Heart right ventricle (tissue), 16 donors: ENCODE data around the gene PLXNC1. TPM values are rescaled to one million over a fixed set of nuclear protein-coding genes. Genes with fewer than 3 reads are reported as not detected.

Source experiments
- ATAC-seq, 8 donors: fragments of 200-7000 bp; cut with Tn5 transposase; one replicate each; pipeline ENCODE4 v1.9.1; 2020; ENCODE audit warnings: mild to moderate bottlenecking in 8 of 8, moderate library complexity in 8 of 8, moderate number of reproducible peaks in 1 of 8
- DNase-seq, 2 donors: peaks; one replicate each; pipeline ENCODE4 v3.0.0-alpha.2; 2020
- H3K27ac ChIP-seq, 10 donors: fragments of 200-600 bp; sonication (generic) in 2 of 10; one replicate each; pipeline versions ENCODE4 v1.5.0 to v1.8.0; 2020 to 2022; ENCODE audit warnings: mild to moderate bottlenecking in 3 of 10
- H3K27me3 ChIP-seq, 7 donors: fragments of 200-600 bp; one replicate each; pipeline ENCODE4 v1.8.0; 2021 to 2022; ENCODE audit warnings: mild to moderate bottlenecking in 2 of 7
- H3K36me3 ChIP-seq, 9 donors: fragments of 200-600 bp; sonication (generic) in 1 of 9; one replicate each; pipeline versions ENCODE4 v1.5.0 to v1.8.0; 2020 to 2022; ENCODE audit warnings: mild to moderate bottlenecking in 2 of 9
- H3K4me1 ChIP-seq, 9 donors: fragments of 200-600 bp; sonication (generic) in 1 of 9; one replicate each; pipeline versions ENCODE4 v1.5.0 to v1.8.0; 2020 to 2022; ENCODE audit warnings: mild to moderate bottlenecking in 4 of 9
- H3K4me3 ChIP-seq, 10 donors: fragments of 200-600 bp; sonication (generic) in 2 of 10; one replicate each; pipeline versions ENCODE4 v1.5.0 to v1.8.0; 2020 to 2022; ENCODE audit warnings: mild to moderate bottlenecking in 7 of 10, moderate library complexity in 2 of 10
- H3K9me3 ChIP-seq, 11 donors: fragments of 200-600 bp in 10 of 11; sonication (generic) in 2 of 11; one replicate each; pipeline versions ENCODE4 v1.5.0 to v1.8.0; 2013 to 2022; ENCODE audit warnings: mild to moderate bottlenecking in 2 of 11, control low read depth in 1 of 11, moderate library complexity in 1 of 11
- WGBS, 2 donors: extraction: QIAGEN DNeasy Blood & Tissue Kit; methylation state at CpG; one replicate each; pipeline ENCODE4 v1.1.7; 2013; ENCODE audit warnings: inconsistent platforms in 1 of 2; 5-methylcytosine and 5-hydroxymethylcytosine counted together
- intact Hi-C, 10 donors: fragments of 100-400 bp; cut with DNase I; formaldehyde crosslinking; loops; one replicate each; pipeline versions ENCODE4 v1.11.1 to v1.14.2; 2022
- polyA plus RNA-seq, 2 donors: library from polyadenylated mRNA; stranded (reverse); fragments of 200-250 nt; gene quantifications; one replicate each; pipeline ENCODE4 v1.2.3, GENCODE V29; 2013
- total RNA-seq, 10 donors: library from RNA; stranded (reverse); fragmentation: NEBNext Ultra II Directional in 3 of 10; extraction: Animal tissue kit (Norgen Biotek cat#: 25700) in 3 of 10; gene quantifications; one replicate each; pipeline versions ENCODE4 v1.2.1 to v1.2.4, GENCODE V29; 2021 to 2023
- TF ChIP-seq, protein P1 (sequence below), 9 donors: fragments of 200-600 bp; sonication (generic) in 2 of 9; IDR thresholded peaks; one replicate each; pipeline versions ENCODE4 v1.5.0 to v1.8.0; 2021 to 2022; ENCODE audit warnings: antibody characterized with exemption in 9 of 9, mild to moderate bottlenecking in 5 of 9, moderate library complexity in 1 of 9
- donor health status: Arrhythmogenic right ventricular cardiomyopathy.
- donor health status: ischemic (EF 13 %, LVEDD 7.1; RV severe dilation, severe dysfunction).
- donor health status: healthy with polysubstance abuse.
- donor health status: DM: no; HTN: yes; CAD: no.
- donor health status: DM: no; HTN: no; CAD: no.
- donor health status: ischemic (EF 25% LVEDD 6.9; RV normal size, moderate dysfunction).
- donor health status: ischemic (EF 25% LVEDD 5.7; RV mildly dilated, moderate dysfunction).
- donor health status: healthy.
- donor health status: DM: yes; HTN: yes; CAD: no.
- donor health status: Ischemic cardiomyopathy.
- donor health status: ischemic (EF 35%, LVEDD 5.7; RV mildly dilated, moderate dysfunction).
- donor health status: nonischemic (EF 11% LVEDD 7.7; RV severe dilation, severe dysfunction).
- donor health status: DM: yes; HTN: yes; CAD: no.
- donor health status: PGD.
- donor health status: ischemic (EF 29% LVEDD 5.4; RV normal size, mild dysfunction).
- donor health status: nonischemic (EF 23%, LVEDD 6.1; RV moderate dilation, normal function).

The PLXNC1 gene
- total and polyA plus RNA-seq, 12 donors: 0.72 to 8.5 (median 2.7) TPM

DNA sequence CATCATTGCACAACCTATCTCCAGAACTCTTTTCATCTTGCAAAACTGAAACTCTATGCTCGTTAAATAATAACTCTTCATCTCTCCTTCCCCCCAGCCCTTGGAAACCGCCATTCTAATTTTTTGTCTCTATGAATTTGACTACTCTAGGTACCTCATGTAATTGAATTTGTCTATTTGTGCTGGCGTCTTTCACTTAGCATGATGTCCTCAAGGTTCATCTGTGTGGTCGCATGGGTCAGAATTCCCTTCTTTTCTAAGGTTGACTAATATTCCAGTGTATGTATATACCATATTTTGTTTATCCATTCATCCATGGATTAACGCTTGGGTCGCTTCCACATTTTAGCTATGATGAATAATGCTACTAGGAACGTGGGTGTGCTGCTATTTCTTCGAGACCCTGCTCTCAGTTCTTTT lies 80.1 kb downstream of the PLXNC1 start:
- intact Hi-C loops: no loop called here
- no peak overlapping the region for H3K27ac ChIP-seq
- H3K36me3 ChIP-seq: peaks cover 0 to 40% (median 0%) of the 10 kb centered on the region in 9 donors
- no peaks in the 10 kb centered on the region for H3K27me3 ChIP-seq
- H3K4me1 ChIP-seq: peaks cover 0 to 5% (median 0%) of the 10 kb centered on the region in 9 donors
- ATAC-seq (no peak), DNase-seq (no peak)
- TF ChIP-seq, protein P1, sequence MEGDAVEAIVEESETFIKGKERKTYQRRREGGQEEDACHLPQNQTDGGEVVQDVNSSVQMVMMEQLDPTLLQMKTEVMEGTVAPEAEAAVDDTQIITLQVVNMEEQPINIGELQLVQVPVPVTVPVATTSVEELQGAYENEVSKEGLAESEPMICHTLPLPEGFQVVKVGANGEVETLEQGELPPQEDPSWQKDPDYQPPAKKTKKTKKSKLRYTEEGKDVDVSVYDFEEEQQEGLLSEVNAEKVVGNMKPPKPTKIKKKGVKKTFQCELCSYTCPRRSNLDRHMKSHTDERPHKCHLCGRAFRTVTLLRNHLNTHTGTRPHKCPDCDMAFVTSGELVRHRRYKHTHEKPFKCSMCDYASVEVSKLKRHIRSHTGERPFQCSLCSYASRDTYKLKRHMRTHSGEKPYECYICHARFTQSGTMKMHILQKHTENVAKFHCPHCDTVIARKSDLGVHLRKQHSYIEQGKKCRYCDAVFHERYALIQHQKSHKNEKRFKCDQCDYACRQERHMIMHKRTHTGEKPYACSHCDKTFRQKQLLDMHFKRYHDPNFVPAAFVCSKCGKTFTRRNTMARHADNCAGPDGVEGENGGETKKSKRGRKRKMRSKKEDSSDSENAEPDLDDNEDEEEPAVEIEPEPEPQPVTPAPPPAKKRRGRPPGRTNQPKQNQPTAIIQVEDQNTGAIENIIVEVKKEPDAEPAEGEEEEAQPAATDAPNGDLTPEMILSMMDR (IDR thresholded peaks at IDR 0.05): no peak
- no peak overlapping the region for H3K4me3 ChIP-seq
- H3K9me3 ChIP-seq: no peaks in the 10 kb centered on the region
- WGBS, 2 donors: 97 to 98% methylated on average over 8 of the region's 8 CpGs

DNA sequence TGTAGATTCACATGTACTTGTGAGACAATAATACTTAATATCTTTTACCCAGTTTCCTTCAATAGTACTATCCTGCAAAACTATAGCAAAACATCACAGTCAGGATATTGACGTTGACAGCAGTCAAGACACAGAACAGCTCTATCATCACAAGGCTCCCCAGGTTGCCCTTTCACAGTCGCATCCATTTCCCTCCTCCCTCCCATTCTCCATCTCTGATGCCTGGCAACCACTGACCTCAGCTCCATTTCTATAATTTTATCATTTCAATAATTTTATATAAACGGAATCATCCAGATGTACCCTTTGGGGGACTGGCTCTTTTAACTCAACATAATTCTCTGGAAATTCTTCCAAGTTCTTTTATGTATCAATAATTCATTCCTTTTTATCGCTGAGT lies 81.5 kb downstream of the PLXNC1 start:
- no peaks in the 10 kb centered on the region for H3K27me3 ChIP-seq
- DNase-seq: no peak
- TF ChIP-seq, protein P1 (IDR thresholded peaks at IDR 0.05): no peak
- no peak overlapping the region for H3K27ac ChIP-seq
- H3K9me3 ChIP-seq: no peaks in the 10 kb centered on the region
- peaks cover 0 to 29% (median 0%) of the 10 kb centered on the region in 9 donors for H3K36me3 ChIP-seq
- H3K4me1 ChIP-seq: peaks cover 0 to 5% (median 0%) of the 10 kb centered on the region in 9 donors
- no peak for ATAC-seq
- WGBS, 2 donors: 79 to 86% methylated on average over 4 of the region's 4 CpGs
- no peak overlapping the region for H3K4me3 ChIP-seq
- intact Hi-C loops: no loop called here

DNA sequence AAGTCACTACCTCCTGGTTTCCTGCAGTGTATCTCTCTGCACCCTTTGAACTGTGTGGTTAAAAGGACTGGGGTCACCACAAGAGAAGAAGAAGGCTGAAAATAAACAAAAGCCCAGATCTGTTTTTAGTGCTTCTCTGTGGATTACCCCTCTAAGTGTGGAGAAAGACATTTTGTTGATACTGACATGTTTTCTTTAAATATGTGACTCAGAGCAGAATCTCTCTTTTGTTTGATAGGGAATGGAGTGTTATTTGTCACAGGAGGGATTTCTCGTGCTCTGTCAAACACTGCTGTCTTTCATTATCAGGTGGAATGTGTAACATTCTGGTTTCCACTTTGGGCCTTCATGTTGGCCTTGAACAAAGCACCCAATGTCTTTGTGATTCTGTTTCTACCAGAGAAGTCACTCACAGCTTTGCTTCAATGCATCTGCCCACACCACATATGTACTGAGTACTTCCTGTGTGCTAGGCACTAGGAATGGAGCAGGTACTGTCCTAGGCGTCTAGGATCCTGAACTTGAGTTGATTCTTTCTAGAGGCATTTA lies 82.1 kb downstream of the PLXNC1 start:
- WGBS, 2 donors: 60% methylated on average over 2 of the region's 2 CpGs
- Histone ChIP-seq H3K27me3 (no peaks in the 10 kb centered on the region), H3K4me1 (peaks cover 0 to 5% (median 0%) of the 10 kb centered on the region in 9 donors), H3K4me3 (no peak overlapping the region), H3K36me3 (peaks cover 0 to 28% (median 0%) of the 10 kb centered on the region in 9 donors), H3K9me3 (no peaks in the 10 kb centered on the region), H3K27ac (no peak overlapping the region)
- no peak for ATAC-seq
- no peak for DNase-seq
- intact Hi-C loops: no loop called here
- TF ChIP-seq, protein P1 (IDR thresholded peaks at IDR 0.05): no peak

DNA sequence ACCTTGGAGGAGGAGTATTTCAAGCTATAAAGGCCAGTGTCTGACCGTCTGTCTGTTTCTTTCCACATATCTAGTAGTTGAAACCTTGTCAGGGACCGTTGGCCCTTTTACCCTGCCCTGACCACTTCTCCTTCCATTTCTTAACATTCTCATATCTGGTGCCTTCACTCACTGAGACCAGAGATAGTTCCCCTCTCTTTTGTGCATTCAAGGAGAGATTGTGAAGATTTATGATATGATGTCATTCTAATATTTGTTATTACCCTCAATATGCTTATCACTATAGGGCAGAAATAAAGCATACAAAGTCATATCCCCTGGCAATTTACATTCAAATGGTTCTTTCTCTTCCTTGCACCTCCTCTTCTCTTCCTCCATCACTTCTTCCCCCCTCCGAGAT lies 83.3 kb downstream of the PLXNC1 start:
- WGBS, 2 donors: 88 to 90% methylated on average over 3 of the region's 3 CpGs
- intact Hi-C loops: no loop called here

More for the DNA sequence above, 83.3 kb downstream of the PLXNC1 start:
- TF ChIP-seq, protein P1 (IDR thresholded peaks at IDR 0.05): no peak
- H3K27me3 ChIP-seq: no peaks in the 10 kb centered on the region
- peaks cover 0 to 5% (median 0%) of the 10 kb centered on the region in 9 donors for H3K4me1 ChIP-seq
- no peaks in the 10 kb centered on the region for H3K9me3 ChIP-seq
- ATAC-seq: no peak
- H3K27ac ChIP-seq: no peak overlapping the region
- peaks cover 0 to 18% (median 0%) of the 10 kb centered on the region in 9 donors for H3K36me3 ChIP-seq
- DNase-seq: no peak
- H3K4me3 ChIP-seq: no peak overlapping the region
